PC-9 (cell line): ENCODE data around the gene DENND2A. TPM values are rescaled to one million over a fixed set of nuclear protein-coding genes. Genes with fewer than 3 reads are reported as not detected.

Experiments
- BruUV-seq: library from RNA; stranded (reverse); fragments of 400-500 nt; replicated peaks from 2 replicates; lab custom pipeline; 2021; lab: Mats Ljungman, UMichigan
- CTCF ChIA-PET: fragments of 300-600 bp; sonication (Branson Sonifier 250); formaldehyde crosslinking; loops from one replicate; lab custom pipeline; 2022; ENCODE audit warnings: antibody characterized with exemption; lab: Charles Lee
- POLR2A ChIA-PET: fragments of 300-600 bp; sonication (Branson Sonifier 250); formaldehyde crosslinking; loops from one replicate; lab custom pipeline; 2022; ENCODE audit warnings: antibody characterized with exemption; ENCODE audit not compliant: unreplicated experiment; lab: Charles Lee
- DNase-seq, 2 experiments: peaks; one replicate each; pipeline versions ENCODE4 v3.0.0 to v3.0.0-alpha.2; 2015 to 2022; ENCODE audit warnings: mixed read lengths in 1 of 2
- H2AFZ ChIP-seq: fragments of 200-600 bp; sonication (generic); 2 replicates; pipeline ENCODE4 v1.8.1; 2017; ENCODE audit warnings: antibody characterized with exemption
- H3F3A ChIP-seq: fragments of 200-600 bp; sonication (generic); 2 replicates; pipeline ENCODE4 v1.8.1; 2017; ENCODE audit warnings: antibody characterized with exemption, mild to moderate bottlenecking, low read depth; ENCODE audit not compliant: insufficient read depth
- H3K27ac ChIP-seq: fragments of 200-600 bp; sonication (generic); 2 replicates; pipeline ENCODE4 v1.6.1; 2016; ENCODE audit warnings: mixed run types
- H3K27me3 ChIP-seq: fragments of 200-600 bp; sonication (generic); 2 replicates; pipeline ENCODE4 v1.6.1; 2016; ENCODE audit warnings: low read depth, mixed run types; ENCODE audit not compliant: insufficient read depth
- H3K36me3 ChIP-seq: fragments of 200-600 bp; sonication (generic); 2 replicates; pipeline ENCODE4 v1.6.1; 2016; ENCODE audit warnings: low read depth, mixed run types
- H3K4me1 ChIP-seq: fragments of 200-600 bp; sonication (generic); replicated peaks from 2 replicates; pipeline ENCODE4 v1.6.1; 2016; ENCODE audit warnings: mixed run types; ENCODE audit not compliant: insufficient read depth
- H3K4me2 ChIP-seq: fragments of 200-600 bp; sonication (generic); 2 replicates; pipeline ENCODE4 v1.6.1; 2017; ENCODE audit warnings: mixed run types
- H3K4me3 ChIP-seq: fragments of 200-600 bp; sonication (generic); 2 replicates; pipeline ENCODE4 v1.6.1; 2016; ENCODE audit warnings: mixed run types
- H3K79me2 ChIP-seq: fragments of 200-600 bp; sonication (generic); 2 replicates; pipeline ENCODE4 v1.6.1; 2017; ENCODE audit warnings: low read depth, mixed run types
- H3K9me2 ChIP-seq: fragments of 200-600 bp; sonication (generic); 2 replicates; pipeline ENCODE4 v1.8.1; 2017; ENCODE audit warnings: mild to moderate bottlenecking; ENCODE audit not compliant: insufficient read depth
- H3K9me3 ChIP-seq: fragments of 200-600 bp; sonication (generic); 2 replicates; pipeline ENCODE4 v1.8.1; 2016; ENCODE audit warnings: low read depth; ENCODE audit not compliant: insufficient read depth
- H4K20me1 ChIP-seq: fragments of 200-600 bp; sonication (generic); 2 replicates; pipeline ENCODE4 v1.8.1; 2017; ENCODE audit not compliant: insufficient read depth
- CTCF ChIP-seq: fragments of 200-600 bp; sonication (generic); conservative IDR thresholded peaks from 2 replicates; pipeline ENCODE4 v1.6.1; 2017; ENCODE audit warnings: mixed run types, antibody characterized with exemption, mild to moderate bottlenecking, moderate library complexity
- EZH2 ChIP-seq: fragments of 200-600 bp; sonication (generic); IDR thresholded peaks from 2 replicates; pipeline ENCODE4 v1.8.0; 2017; ENCODE audit warnings: antibody characterized with exemption, low read depth
- intact Hi-C: fragments of 100-400 bp; cut with micrococcal nuclease; formaldehyde crosslinking; loops from one replicate; pipeline ENCODE4 v1.10.0; 2022; ENCODE audit not compliant: unreplicated experiment
- total RNA-seq: library from RNA; stranded (reverse); gene quantifications from 2 replicates; pipeline ENCODE4 v1.2.3, GENCODE V29; 2021

The DENND2A gene
- total RNA-seq, 1 experiment from 2014 or later: 4.2 TPM

DNA sequence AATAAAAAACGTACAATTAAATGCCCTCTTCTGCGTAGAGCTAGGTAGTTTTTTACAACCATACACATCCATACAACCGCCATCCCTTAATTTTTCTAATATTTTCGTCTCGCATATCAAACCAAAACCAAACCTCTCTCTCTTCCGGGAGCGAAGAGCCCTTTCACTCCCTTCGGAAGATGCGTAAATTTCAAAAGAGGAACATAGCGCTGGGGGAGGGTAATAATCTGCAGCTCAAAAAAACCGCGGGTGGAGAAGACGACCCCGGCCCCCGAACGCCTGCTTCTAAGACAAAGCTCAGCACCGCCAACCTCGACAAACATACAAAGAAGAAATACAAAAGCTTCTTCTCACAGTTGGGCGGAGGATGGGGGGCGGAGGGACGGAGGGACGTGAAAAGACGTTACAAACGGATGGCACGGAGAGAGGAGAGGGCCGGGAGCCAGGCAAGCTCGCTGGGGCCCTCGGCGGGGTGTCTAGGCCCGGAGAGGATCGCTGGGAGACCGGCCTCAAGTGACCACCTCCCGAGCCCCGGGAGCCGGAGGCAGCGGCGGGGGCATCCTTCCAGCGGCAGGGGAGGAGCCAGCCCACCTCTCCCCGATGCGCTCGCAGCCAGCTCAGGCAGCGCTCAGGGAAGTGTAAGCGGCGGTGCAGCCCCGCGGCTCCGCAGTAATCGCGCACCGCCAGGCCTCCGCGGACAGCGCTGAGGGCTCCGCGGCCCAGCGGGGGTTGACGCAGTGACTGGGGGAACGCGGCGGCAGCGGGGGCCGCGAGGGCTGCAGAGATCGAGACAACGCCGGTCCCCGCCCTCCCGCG is 162.2 kb downstream of the DENND2A start:
- ChIA-PET CTCF (interaction anchor here (0.5 to 0.9 kb wide), 7 partner anchors 11 to 1825 kb away, joined by 3 to 10 read pairs (median 4); no protein-coding TSS in a partner anchor), POLR2A (interaction anchor here (0.5 to 0.6 kb wide), 2 partner anchors 175 to 307 kb away, joined by 5 to 10 read pairs; no protein-coding TSS in a partner anchor)
- no TSS peak for BruUV-seq
- Histone ChIP-seq H3K4me1 (peaks cover 26% of the 10 kb centered on the region), H3K4me2 (peak overlapping the region; percentile 99), H3K4me3 (peak overlapping the region; percentile 86), H3K9me2 (no peaks in the 10 kb centered on the region), H3K27ac (peak overlapping the region; percentile 71), H4K20me1 (peaks cover 46% of the 10 kb centered on the region), H3K36me3 (no peaks in the 10 kb centered on the region), H3F3A (peaks cover 25% of the 10 kb centered on the region; the same call in 1 of the 2 replicates), H3K79me2 (peaks cover 54% of the 10 kb centered on the region), H2AFZ (peak overlapping the region; percentile 82), H3K27me3 (no peaks in the 10 kb centered on the region), H3K9me3 (no peaks in the 10 kb centered on the region)
- DNase-seq: peak in 1 of 2 experiments; percentile 36
- TF ChIP-seq CTCF (no peak), EZH2 (no peak)
- intact Hi-C loops: loop anchor here (1.0 to 10.0 kb wide), 6 partner anchors 175 to 1172 kb away; partner anchors contain the start of genes BRAF and MRPS33

- Histone ChIP-seq H3K4me2 (peak overlapping the region; percentile 99), H2AFZ (no peak overlapping the region), H3K4me3 (peak overlapping the region; percentile 86; the same call in 1 of the 2 replicates), H3K79me2 (peaks cover 70% of the 10 kb centered on the region), H3K27ac (no peak overlapping the region), H3K36me3 (no peaks in the 10 kb centered on the region), H3K9me3 (no peaks in the 10 kb centered on the region), H3F3A (peaks cover 28% of the 10 kb centered on the region; the same call in 1 of the 2 replicates), H3K27me3 (no peaks in the 10 kb centered on the region), H3K9me2 (no peaks in the 10 kb centered on the region), H3K4me1 (peaks cover 26% of the 10 kb centered on the region), H4K20me1 (peaks cover 61% of the 10 kb centered on the region)
- POLR2A ChIA-PET: interaction anchor here (0.6 kb wide), 1 partner anchor 1116 kb away, joined by 4 read pairs; no protein-coding TSS in a partner anchor
- no peak for TF ChIP-seq EZH2
- no peak for TF ChIP-seq CTCF
- no TSS peak for BruUV-seq
- intact Hi-C loops: loop anchor here (10.0 kb wide), 2 partner anchors 298 to 448 kb away; partner anchors contain the start of gene BRAF
- DNase-seq: no peak
- CTCF ChIA-PET: interaction anchor here (0.7 to 1.5 kb wide), 3 partner anchors 36 to 1241 kb away, joined by 3 to 10 read pairs (median 4); no protein-coding TSS in a partner anchor
Measured at GRCh38 chr7:140476698-140477261, 163.8 kb downstream of the DENND2A start.

DNA sequence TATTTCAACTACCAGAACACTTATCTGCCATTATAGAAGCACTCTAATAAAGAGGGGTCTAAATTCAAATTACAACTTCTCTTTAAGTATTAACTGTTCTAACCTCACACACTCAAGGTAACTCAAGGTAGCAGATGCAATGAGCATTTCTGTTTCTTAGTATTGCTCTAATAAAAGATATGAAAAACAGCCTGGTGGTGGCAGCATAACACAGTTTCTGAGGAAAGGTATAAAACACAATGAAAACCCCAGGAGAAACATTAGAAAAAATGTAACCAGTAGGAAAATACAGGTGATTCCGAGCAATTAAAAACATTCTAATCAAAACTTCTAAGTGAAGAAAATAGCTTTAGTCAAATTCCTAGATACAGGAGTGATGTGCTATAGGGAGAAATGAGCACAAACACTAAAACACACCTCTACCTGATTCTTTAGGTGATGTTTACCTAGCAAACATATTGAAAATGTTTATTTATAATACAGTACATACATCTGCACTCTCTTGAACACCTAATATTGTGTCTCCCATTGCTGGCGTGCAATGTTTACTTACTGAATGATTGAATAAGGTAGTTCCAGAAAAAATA is 164.8 kb downstream of the DENND2A start:
- Histone ChIP-seq H3K79me2 (peaks cover 80% of the 10 kb centered on the region), H3K36me3 (0 out of 2 replicates have a peak, but pooled peaks cover 2% of the 10 kb centered on the region), H3K9me2 (no peaks in the 10 kb centered on the region), H3F3A (peaks cover 22% of the 10 kb centered on the region; the same call in 1 of the 2 replicates), H3K27ac (no peak overlapping the region), H3K4me2 (peak overlapping the region; percentile 99), H2AFZ (no peak overlapping the region), H3K27me3 (no peaks in the 10 kb centered on the region), H3K4me3 (no peak overlapping the region), H4K20me1 (peaks cover 71% of the 10 kb centered on the region), H3K4me1 (peaks cover 26% of the 10 kb centered on the region), H3K9me3 (no peaks in the 10 kb centered on the region)
- TF ChIP-seq EZH2 (no peak), CTCF (peak; percentile 83)
- ChIA-PET CTCF (interaction anchor here (0.6 to 1.5 kb wide), 3 partner anchors 36 to 802 kb away, joined by 4 to 7 read pairs (median 5); no protein-coding TSS in a partner anchor), POLR2A (no interaction called here)
- DNase-seq: peak; percentile 35 to 68
- intact Hi-C loops: loop anchor here (1.0 to 10.0 kb wide), 4 partner anchors 42 to 449 kb away; partner anchors contain the start of gene BRAF
- no TSS peak for BruUV-seq
